ENCODE data around the gene HAUS1. TPM values are rescaled to one million over a fixed set of nuclear protein-coding genes. Genes with fewer than 3 reads are reported as not detected.
A peak's percentile ranks its signal among the peaks of the same experiment; 100 is the strongest.

HAUS1 gene
- total RNA-seq, 4 donors from 2014 or later = 10.2 to 33.1 (median 21.8) TPM

- peak overlapping the region; percentile 86 for H3K4me3 ChIP-seq (ENCODE audit: low read depth, poor library complexity, severe bottlenecking)
- intact Hi-C loops (cut with DNase I; ENCODE audit: low total_unique reads) = no loop called here
- TF ChIP-seq POLR2A (IDR thresholded peaks at IDR 0.05) = no peak
- no peak for TF ChIP-seq CTCF (IDR thresholded peaks at IDR 0.05)
- WGBS, 2 donors = 0 to 1% methylated on average over 8 of the region's 8 CpGs
- DNase-seq (ENCODE audit: low spot score in 2 of 2) = no peak
Measured at GRCh38 chr18:46097431-46097800, 6.8 kb upstream of the HAUS1 start.

GRCh38 chr18:46097801-46098615 lies 6.2 kb upstream of the HAUS1 start, which contains the start of gene ATP5F1A:
Gene ATP5F1A, minus strand, starts transcription at chr18:46098296. Its CDS starts 65 bp downstream, at chr18:46098231.
- H3K4me3 ChIP-seq (ENCODE audit: low read depth, poor library complexity, severe bottlenecking) = peak within 1 kb of the TSS; percentile 86
- peak; percentile 89 to 97 for DNase-seq (ENCODE audit: low spot score in 2 of 2)
- intact Hi-C loops (cut with DNase I; ENCODE audit: low total_unique reads) = no loop called here
- no peak for TF ChIP-seq POLR2A (IDR thresholded peaks at IDR 0.05)
- TF ChIP-seq CTCF (IDR thresholded peaks at IDR 0.05) = no peak
- 0 to 1% methylated on average over 44 to 47 of the region's 53 CpGs for WGBS, 2 donors

DNA sequence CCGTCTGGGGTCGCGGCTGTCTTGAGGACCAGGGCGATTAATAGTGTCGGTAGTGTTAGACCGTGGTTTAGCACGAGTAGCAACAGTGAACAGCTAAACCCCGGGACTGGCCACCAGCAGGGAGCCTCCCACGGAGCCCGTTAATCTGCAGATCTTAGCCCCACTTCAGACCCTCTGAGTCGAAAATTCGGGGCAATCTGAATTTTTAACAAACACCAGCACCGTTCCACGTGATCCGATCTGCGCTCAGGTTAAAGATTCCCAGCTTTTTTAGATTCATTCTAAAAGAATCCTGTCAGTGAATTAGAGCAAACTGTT lies 5.6 kb upstream of the HAUS1 start:
- TF ChIP-seq POLR2A (IDR thresholded peaks at IDR 0.05) (no peak), CTCF (IDR thresholded peaks at IDR 0.05) (no peak)
- no peak overlapping the region for H3K4me3 ChIP-seq (ENCODE audit: low read depth, poor library complexity, severe bottlenecking)
- 16 to 22% methylated on average over 14 to 16 of the region's 16 CpGs for WGBS, 2 donors
- intact Hi-C loops (cut with DNase I; ENCODE audit: low total_unique reads) = no loop called here
- DNase-seq (ENCODE audit: low spot score in 2 of 2) = no peak

DNA sequence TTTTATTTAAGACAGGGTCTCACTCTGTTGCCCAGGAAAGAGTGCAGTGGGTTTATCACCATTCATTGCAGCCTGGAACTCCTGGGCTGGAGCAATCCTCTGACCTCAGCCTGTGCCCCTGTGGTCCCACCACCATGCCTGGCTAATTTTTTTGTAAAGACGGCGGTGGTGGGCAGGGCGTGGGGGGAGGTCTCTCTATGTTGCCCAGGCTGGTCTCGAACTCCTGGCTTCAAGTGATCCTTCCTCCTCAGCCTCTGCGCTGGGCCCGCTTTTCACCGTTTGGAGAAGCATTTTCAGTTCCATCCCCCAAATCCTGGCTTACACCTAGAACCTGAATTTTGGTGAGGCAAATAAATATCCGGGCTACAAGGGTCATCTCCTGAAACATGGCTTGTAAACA lies 4.7 kb upstream of the HAUS1 start:
- WGBS, 2 donors = 94% methylated on average over 8 of the region's 8 CpGs
- peak in 1 of 2 donors; percentile 75 for DNase-seq (ENCODE audit: low spot score in 2 of 2)
- no peak for TF ChIP-seq POLR2A (IDR thresholded peaks at IDR 0.05)
- no peak for TF ChIP-seq CTCF (IDR thresholded peaks at IDR 0.05)
- H3K4me3 ChIP-seq (ENCODE audit: low read depth, poor library complexity, severe bottlenecking) = no peak overlapping the region
- intact Hi-C loops (cut with DNase I; ENCODE audit: low total_unique reads) = no loop called here

- TF ChIP-seq CTCF (IDR thresholded peaks at IDR 0.05) (no peak), POLR2A (IDR thresholded peaks at IDR 0.05) (no peak)
- whole genome bisulfite sequencing, 2 donors = 88 to 93% methylated on average over 5 of the region's 5 CpGs
- DNase-seq (ENCODE audit: low spot score in 2 of 2) = no peak
- intact Hi-C loops (cut with DNase I; ENCODE audit: low total_unique reads) = no loop called here
- no peak overlapping the region for H3K4me3 ChIP-seq (ENCODE audit: low read depth, poor library complexity, severe bottlenecking)
Measured at GRCh38 chr18:46109386-46109785, 5.2 kb downstream of the HAUS1 start.

- TF ChIP-seq CTCF (IDR thresholded peaks at IDR 0.05) (no peak), POLR2A (IDR thresholded peaks at IDR 0.05) (no peak)
- no peak for DNase-seq (ENCODE audit: low spot score in 2 of 2)
- intact Hi-C loops (cut with DNase I; ENCODE audit: low total_unique reads) = no loop called here
- WGBS, 2 donors = 89 to 94% methylated on average over 3 of the region's 3 CpGs
- no peak overlapping the region for H3K4me3 ChIP-seq (ENCODE audit: low read depth, poor library complexity, severe bottlenecking)
Measured at GRCh38 chr18:46110406-46110805, 6.2 kb downstream of the HAUS1 start.
